GM12875 (cell line): ENCODE results near the gene AMZ2.
A peak's percentile ranks its signal among the peaks of the same experiment; 100 is the strongest.

Source experiments
- H3K4me3 ChIP-seq: one replicate; pipeline ENCODE4 v1.5.1; 2011; ENCODE audit warnings: low read depth, low read length, control low read depth
- TF ChIP-seq, protein P1 (sequence below): IDR thresholded peaks from 2 replicates; pipeline ENCODE4 v1.5.1; 2011; ENCODE audit warnings: low read depth, mild to moderate bottlenecking, control low read depth, inconsistent platforms, low read length, moderate library complexity, borderline replicate concordance; ENCODE audit not compliant: insufficient read depth

AMZ2 gene

GRCh38 chr17:68290268-68290954 lies 42.6 kb downstream of the AMZ2 start:
- H3K4me3 ChIP-seq, result peak overlapping the region; percentile 56
- TF ChIP-seq, protein P1, sequence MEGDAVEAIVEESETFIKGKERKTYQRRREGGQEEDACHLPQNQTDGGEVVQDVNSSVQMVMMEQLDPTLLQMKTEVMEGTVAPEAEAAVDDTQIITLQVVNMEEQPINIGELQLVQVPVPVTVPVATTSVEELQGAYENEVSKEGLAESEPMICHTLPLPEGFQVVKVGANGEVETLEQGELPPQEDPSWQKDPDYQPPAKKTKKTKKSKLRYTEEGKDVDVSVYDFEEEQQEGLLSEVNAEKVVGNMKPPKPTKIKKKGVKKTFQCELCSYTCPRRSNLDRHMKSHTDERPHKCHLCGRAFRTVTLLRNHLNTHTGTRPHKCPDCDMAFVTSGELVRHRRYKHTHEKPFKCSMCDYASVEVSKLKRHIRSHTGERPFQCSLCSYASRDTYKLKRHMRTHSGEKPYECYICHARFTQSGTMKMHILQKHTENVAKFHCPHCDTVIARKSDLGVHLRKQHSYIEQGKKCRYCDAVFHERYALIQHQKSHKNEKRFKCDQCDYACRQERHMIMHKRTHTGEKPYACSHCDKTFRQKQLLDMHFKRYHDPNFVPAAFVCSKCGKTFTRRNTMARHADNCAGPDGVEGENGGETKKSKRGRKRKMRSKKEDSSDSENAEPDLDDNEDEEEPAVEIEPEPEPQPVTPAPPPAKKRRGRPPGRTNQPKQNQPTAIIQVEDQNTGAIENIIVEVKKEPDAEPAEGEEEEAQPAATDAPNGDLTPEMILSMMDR, result no peak

- TF ChIP-seq, protein P1, result no peak
- H3K4me3 ChIP-seq, result peak within 1 kb of the TSS; percentile 56
Observed at GRCh38 chr17:68290955-68291835, 43.4 kb downstream of the AMZ2 start, which contains the start of the genes ARSG and SLC16A6. Gene ARSG, plus strand, starts transcription at chr17:68291495. Its CDS starts 15,999 bp downstream, at chr17:68307494. Gene SLC16A6, minus strand, starts transcription at chr17:68291127. Its CDS starts 12,807 bp downstream, at chr17:68278320.

DNA sequence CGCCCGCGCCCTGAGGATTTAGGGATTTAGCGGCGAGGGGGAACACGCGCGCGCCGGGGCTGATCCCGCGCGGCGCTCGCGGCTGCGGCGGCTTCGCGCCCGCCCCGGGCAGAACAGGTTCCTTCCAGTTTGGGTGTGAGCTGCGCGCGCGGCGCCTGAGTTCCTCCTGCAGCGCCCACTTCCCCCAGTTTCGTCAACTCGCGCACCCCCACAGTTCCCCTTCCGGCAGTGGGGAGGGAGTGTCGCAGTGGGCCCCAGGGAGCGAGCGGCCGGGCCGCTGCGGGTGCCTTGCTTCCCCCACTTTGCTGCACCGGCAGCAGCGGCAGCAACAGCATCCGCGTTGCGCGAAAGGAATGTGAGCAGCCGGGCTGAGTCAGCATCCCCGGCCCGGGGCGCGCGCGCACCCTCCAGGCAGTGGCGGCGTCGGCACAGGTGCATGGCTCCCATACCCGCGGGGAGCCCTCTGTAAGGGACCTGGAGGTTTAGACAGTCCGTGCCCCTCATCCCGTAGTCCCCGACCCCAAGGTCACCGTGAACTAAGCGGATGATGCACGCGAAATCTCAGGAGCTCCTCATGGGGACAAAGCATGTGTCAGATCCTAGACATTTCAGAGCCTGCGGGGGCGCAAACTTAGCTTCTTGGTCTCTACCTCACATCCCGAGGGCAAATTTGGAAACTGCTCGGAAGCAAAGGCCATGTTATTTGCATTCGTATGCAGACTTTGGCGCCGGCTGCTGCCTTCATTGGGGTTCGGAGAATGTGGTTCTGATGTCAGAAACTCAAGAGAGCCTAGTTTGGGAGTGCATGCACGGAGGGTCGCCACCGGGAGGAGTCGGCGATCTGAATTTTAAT lies 44.2 kb downstream of the AMZ2 start:
- H3K4me3 ChIP-seq, result peak overlapping the region; percentile 56
- TF ChIP-seq, protein P1, result 0 out of 2 replicates have a peak, but pooled peaks have one; percentile 11

GRCh38 chr17:68292689-68293040 lies 44.8 kb downstream of the AMZ2 start:
- H3K4me3 ChIP-seq, result peak overlapping the region; percentile 56
- TF ChIP-seq, protein P1, result no peak

DNA sequence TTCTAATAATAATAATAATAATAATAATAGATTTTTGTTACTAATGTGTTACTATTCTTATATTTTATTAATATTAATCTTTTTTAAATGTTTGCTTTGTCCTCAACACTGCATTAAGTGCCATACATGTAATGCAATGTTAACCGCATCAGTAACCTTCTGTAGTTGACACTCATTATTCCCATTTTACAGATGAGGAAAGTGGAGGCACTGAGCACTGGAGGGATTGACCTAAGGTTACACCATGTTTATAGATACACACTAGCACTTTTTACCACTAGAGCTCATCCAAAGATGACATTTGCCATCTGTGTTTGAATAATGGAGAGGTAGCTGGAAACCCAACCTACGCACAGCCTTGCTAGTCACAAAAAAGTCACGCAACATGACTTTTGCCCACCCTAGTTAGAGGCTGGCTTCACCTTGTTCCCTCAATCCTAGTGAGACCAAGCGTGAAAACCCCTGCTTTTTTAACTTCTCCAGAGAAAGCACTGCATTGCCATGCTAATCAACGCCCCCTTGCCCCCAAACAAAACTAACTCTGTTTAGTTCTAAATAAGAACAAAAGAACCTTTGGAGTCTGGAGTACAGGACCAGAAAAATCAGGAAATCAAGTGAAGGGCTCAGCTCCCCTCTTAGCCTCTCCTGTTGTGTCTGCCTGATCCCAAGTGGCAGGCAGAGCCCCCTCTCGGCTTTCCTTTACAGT lies 45.8 kb downstream of the AMZ2 start:
- TF ChIP-seq, protein P1, result no peak
- H3K4me3 ChIP-seq, result no peak overlapping the region

- TF ChIP-seq, protein P1, result no peak
- H3K4me3 ChIP-seq, result no peak overlapping the region
Observed at GRCh38 chr17:68294196-68294555, 46.3 kb downstream of the AMZ2 start.
